Panc1 (cell line): Measurements from ENCODE around the gene DACT1. TPM values are rescaled to one million over a fixed set of nuclear protein-coding genes. Genes with fewer than 3 reads are reported as not detected.

Source experiments
- ATAC-seq: fragments of 200-7000 bp; cut with Tn5 transposase; 2 replicates; pipeline ENCODE4 v1.9.1; 2020; ENCODE audit warnings: mild to moderate bottlenecking, moderate library complexity
- BruUV-seq: library from RNA; stranded (reverse); fragments of 400-500 nt; replicated peaks from 2 replicates; lab custom pipeline; 2021; lab: Mats Ljungman, UMichigan
- CTCF ChIA-PET: fragments of 300-600 bp; sonication (Branson Sonifier 250); formaldehyde crosslinking; loops from one replicate; lab custom pipeline; 2022; ENCODE audit warnings: antibody characterized with exemption; lab: Charles Lee
- POLR2A ChIA-PET: fragments of 300-600 bp; sonication (Branson Sonifier 250); formaldehyde crosslinking; loops from one replicate; lab custom pipeline; 2022; ENCODE audit warnings: antibody characterized with exemption; lab: Charles Lee
- DNase-seq: peaks from one replicate; pipeline ENCODE4 v3.0.0-alpha.2; 2010; ENCODE audit warnings: low read depth, low spot score
- H3K27ac ChIP-seq: 2 replicates; pipeline ENCODE4 v1.5.1; 2011; ENCODE audit warnings: mild to moderate bottlenecking, low read length, inconsistent platforms
- H3K27me3 ChIP-seq: fragments of 200-500 bp; sonication (Bioruptor generic); 2 replicates; pipeline ENCODE4 v1.6.0; 2014; ENCODE audit warnings: low read length, inconsistent platforms; ENCODE audit not compliant: control insufficient read depth, insufficient read depth
- H3K36me3 ChIP-seq: fragments of 200-500 bp; sonication (Bioruptor generic); 2 replicates; pipeline ENCODE4 v1.5.1; 2014; ENCODE audit warnings: inconsistent platforms, mild to moderate bottlenecking, low read length, moderate library complexity; ENCODE audit not compliant: control insufficient read depth, insufficient read depth
- H3K4me1 ChIP-seq: 2 replicates; pipeline ENCODE4 v1.5.1; 2011; ENCODE audit warnings: inconsistent platforms, mild to moderate bottlenecking, low read length, moderate library complexity; ENCODE audit not compliant: control insufficient read depth, insufficient read depth
- H3K4me3 ChIP-seq, 2 experiments: 2 replicates each; pipeline ENCODE4 v1.5.1; 2011 to 2012; ENCODE audit warnings: low read depth in 2 of 2, low read length in 2 of 2, mild to moderate bottlenecking in 2 of 2, inconsistent platforms in 1 of 2, moderate library complexity in 1 of 2
- H3K9me3 ChIP-seq: fragments of 200-500 bp; sonication (Bioruptor generic); 2 replicates; pipeline ENCODE4 v1.5.1; 2014; ENCODE audit warnings: low read depth, mild to moderate bottlenecking, inconsistent platforms, low read length, moderate library complexity; ENCODE audit not compliant: control insufficient read depth, insufficient read depth
- CTCF ChIP-seq: fragments of 450-650 bp; IDR thresholded peaks from 2 replicates; pipeline ENCODE4 v1.5.1; 2017; ENCODE audit warnings: mild to moderate bottlenecking
- POLR2AphosphoS5 ChIP-seq: IDR thresholded peaks from 2 replicates; pipeline ENCODE4 v1.6.1; 2012; ENCODE audit warnings: mild to moderate bottlenecking, low read depth, low read length, moderate library complexity
- REST ChIP-seq, 2 experiments: IDR thresholded peaks; 2 replicates each; pipeline ENCODE4 v1.6.1; 2011 to 2012; ENCODE audit warnings: low read depth in 2 of 2, control low read depth in 1 of 2, low read length in 1 of 2, mild to moderate bottlenecking in 1 of 2, moderate library complexity in 1 of 2; ENCODE audit not compliant: insufficient read depth in 1 of 2
- SIN3A ChIP-seq: IDR thresholded peaks from 2 replicates; pipeline ENCODE4 v1.6.1; 2012; ENCODE audit warnings: low read depth, mild to moderate bottlenecking, low read length, moderate library complexity, borderline replicate concordance; ENCODE audit not compliant: insufficient read depth
- TCF7L2 ChIP-seq: IDR thresholded peaks from 2 replicates; pipeline ENCODE4 v1.6.1; 2011; ENCODE audit warnings: mild to moderate bottlenecking, low read depth, low read length, inconsistent platforms
- in situ Hi-C: cut with HindIII; loops from 2 replicates; pipeline ENCODE4 v1.10.0; 2016; ENCODE audit warnings: low sequenced_read_pairs, low pct_unique_long_range_greater_than_20kb
- intact Hi-C: fragments of 100-400 bp; cut with micrococcal nuclease; formaldehyde crosslinking; loops from one replicate; pipeline ENCODE4 v1.10.0; 2022; ENCODE audit not compliant: unreplicated experiment
- total RNA-seq: library from RNA; stranded (reverse); gene quantifications from one replicate; pipeline ENCODE4 v1.2.1, GENCODE V29; 2021; ENCODE audit not compliant: unreplicated experiment

Gene DACT1
- total RNA-seq, 1 experiment from 2014 or later: 0.15 TPM

GRCh38 chr14:58634406-58635090 is 3.2 kb upstream of the DACT1 start:
- H3K9me3 ChIP-seq: no peaks in the 10 kb centered on the region
- no peak overlapping the region for H3K4me3 ChIP-seq
- intact Hi-C loops: loop anchor here (10.0 kb wide), 1 partner anchor 810 kb away; no protein-coding TSS in a partner anchor
- H3K27ac ChIP-seq: no peak overlapping the region
- ChIA-PET POLR2A (no interaction called here), CTCF (no interaction called here)
- no peak for ATAC-seq
- no peak for DNase-seq
- in situ Hi-C loops: no loop called here
- no peaks in the 10 kb centered on the region for H3K36me3 ChIP-seq
- no TSS peak for BruUV-seq
- peaks cover 15% of the 10 kb centered on the region for H3K27me3 ChIP-seq
- no peaks in the 10 kb centered on the region for H3K4me1 ChIP-seq
- TF ChIP-seq POLR2AphosphoS5 (no peak), SIN3A (no peak), TCF7L2 (no peak), REST (IDR thresholded peaks at IDR 0.05; ENCODE audit: insufficient read depth in 1 of 2, low read depth in 2 of 2, low read length in 1 of 2) (no peak), CTCF (no peak)

- no peak overlapping the region for H3K27ac ChIP-seq
- TF ChIP-seq REST (IDR thresholded peaks at IDR 0.05; ENCODE audit: insufficient read depth in 1 of 2, low read depth in 2 of 2, low read length in 1 of 2): no peak
- no peak for TF ChIP-seq POLR2AphosphoS5
- TF ChIP-seq TCF7L2: no peak
- TF ChIP-seq SIN3A: no peak
- TF ChIP-seq CTCF: no peak
- BruUV-seq: no TSS peak
- intact Hi-C loops (loop anchor here (10.0 kb wide), 1 partner anchor 810 kb away; no protein-coding TSS in a partner anchor), in situ Hi-C loops (no loop called here)
- ChIA-PET CTCF (no interaction called here), POLR2A (no interaction called here)
- H3K27me3 ChIP-seq: peaks cover 17% of the 10 kb centered on the region
- no peaks in the 10 kb centered on the region for H3K9me3 ChIP-seq
- H3K4me3 ChIP-seq: no peak overlapping the region
- DNase-seq: no peak
- H3K4me1 ChIP-seq: no peaks in the 10 kb centered on the region
- no peak for ATAC-seq
- H3K36me3 ChIP-seq: no peaks in the 10 kb centered on the region
Observed at GRCh38 chr14:58635091-58635830, 2.5 kb upstream of the DACT1 start.
